ENCODE measurements around the gene CX3CR1. TPM values are rescaled to one million over a fixed set of nuclear protein-coding genes. Genes with fewer than 3 reads are reported as not detected.
A peak's percentile ranks its signal among the peaks of the same experiment; 100 is the strongest.

CX3CR1 gene
- total and polyA plus RNA-seq, 5 donors from 2014 or later: 1.0 to 2.2 (median 1.6) TPM

GRCh38 chr3:39220407-39221140, 59.3 kb downstream of the CX3CR1 start:
- Mint-ChIP-seq H3K4me3 (no peak overlapping the region), H3K4me1 (peaks cover 0 to 5% (median 3%) of the 10 kb centered on the region in 4 donors), H3K27ac (no peak overlapping the region), H3K36me3 (no peaks in the 10 kb centered on the region), H3K27me3 (peaks cover 6% of the 10 kb centered on the region), H3K9me3 (peaks cover 0 to 3% (median 0%) of the 10 kb centered on the region in 7 donors)
- Histone ChIP-seq H3K27me3 (ENCODE audit: control insufficient read depth, insufficient read depth, low read length) (peaks cover 2% of the 10 kb centered on the region), H3K36me3 (ENCODE audit: control insufficient read depth, insufficient read depth, low read length) (no peaks in the 10 kb centered on the region), H3K9me3 (ENCODE audit: control insufficient read depth in 2 of 2, low read length in 2 of 2) (no peaks in the 10 kb centered on the region), H3K4me3 (ENCODE audit: low read depth, low read length) (no peak overlapping the region), H3K27ac (ENCODE audit: insufficient read depth, low read length, poor library complexity, severe bottlenecking) (no peak overlapping the region), H3K4me1 (ENCODE audit: control insufficient read depth, insufficient read depth, low read length, poor library complexity, severe bottlenecking) (no peaks in the 10 kb centered on the region)
- DNase-seq (peak in 1 of 3 donors; percentile 51), ATAC-seq (ENCODE audit: low read depth in 2 of 2) (no peak)

- H3K4me1 Mint-ChIP-seq: peaks cover 0 to 5% (median 3%) of the 10 kb centered on the region in 4 donors
- no peaks in the 10 kb centered on the region for H3K9me3 ChIP-seq (ENCODE audit: control insufficient read depth in 2 of 2, low read length in 2 of 2)
- H3K27ac ChIP-seq (ENCODE audit: insufficient read depth, low read length, poor library complexity, severe bottlenecking): no peak overlapping the region
- ATAC-seq (ENCODE audit: low read depth in 2 of 2): no peak
- H3K27me3 ChIP-seq (ENCODE audit: control insufficient read depth, insufficient read depth, low read length): peaks cover 2% of the 10 kb centered on the region
- peaks cover 0 to 3% (median 0%) of the 10 kb centered on the region in 7 donors for H3K9me3 Mint-ChIP-seq
- DNase-seq: no peak
- H3K27me3 Mint-ChIP-seq: no peaks in the 10 kb centered on the region
- no peaks in the 10 kb centered on the region for H3K36me3 Mint-ChIP-seq
- H3K4me3 ChIP-seq (ENCODE audit: low read depth, low read length): no peak overlapping the region
- H3K4me1 ChIP-seq (ENCODE audit: control insufficient read depth, insufficient read depth, low read length, poor library complexity, severe bottlenecking): no peaks in the 10 kb centered on the region
- H3K36me3 ChIP-seq (ENCODE audit: control insufficient read depth, insufficient read depth, low read length): no peaks in the 10 kb centered on the region
- peak overlapping the region in 1 of 3 donors; percentile 64 for H3K27ac Mint-ChIP-seq
- H3K4me3 Mint-ChIP-seq: no peak overlapping the region
Observed at GRCh38 chr3:39219702-39220101, 60.1 kb downstream of the CX3CR1 start.

GRCh38 chr3:39216176-39216790, 63.6 kb downstream of the CX3CR1 start:
- H3K27ac Mint-ChIP-seq: no peak overlapping the region
- peak overlapping the region in 2 of 4 donors; percentile 11 to 85 for H3K4me3 Mint-ChIP-seq
- H3K9me3 Mint-ChIP-seq: peaks cover 0 to 3% (median 0%) of the 10 kb centered on the region in 7 donors
- Histone ChIP-seq H3K27ac (ENCODE audit: insufficient read depth, low read length, poor library complexity, severe bottlenecking) (no peak overlapping the region), H3K4me3 (ENCODE audit: low read depth, low read length) (no peak overlapping the region), H3K36me3 (ENCODE audit: control insufficient read depth, insufficient read depth, low read length) (no peaks in the 10 kb centered on the region), H3K27me3 (ENCODE audit: control insufficient read depth, insufficient read depth, low read length) (peaks cover 2% of the 10 kb centered on the region), H3K9me3 (ENCODE audit: control insufficient read depth in 2 of 2, low read length in 2 of 2) (no peaks in the 10 kb centered on the region), H3K4me1 (ENCODE audit: control insufficient read depth, insufficient read depth, low read length, poor library complexity, severe bottlenecking) (no peaks in the 10 kb centered on the region)
- ATAC-seq (ENCODE audit: low read depth in 2 of 2) (peak in 1 of 2 donors; percentile 31), DNase-seq (no peak)
- peaks cover 0 to 5% (median 3%) of the 10 kb centered on the region in 4 donors for H3K4me1 Mint-ChIP-seq
- H3K36me3 Mint-ChIP-seq: no peaks in the 10 kb centered on the region
- no peaks in the 10 kb centered on the region for H3K27me3 Mint-ChIP-seq

- H3K27me3 Mint-ChIP-seq: no peaks in the 10 kb centered on the region
- peaks cover 3 to 16% (median 8%) of the 10 kb centered on the region in 4 donors for H3K4me1 Mint-ChIP-seq
- H3K9me3 Mint-ChIP-seq: peaks cover 0 to 3% (median 0%) of the 10 kb centered on the region in 7 donors
- H3K4me3 ChIP-seq (ENCODE audit: low read depth, low read length): no peak overlapping the region
- H3K9me3 ChIP-seq (ENCODE audit: control insufficient read depth in 2 of 2, low read length in 2 of 2): no peaks in the 10 kb centered on the region
- H3K4me1 ChIP-seq (ENCODE audit: control insufficient read depth, insufficient read depth, low read length, poor library complexity, severe bottlenecking): peaks cover 7% of the 10 kb centered on the region
- no peaks in the 10 kb centered on the region for H3K36me3 ChIP-seq (ENCODE audit: control insufficient read depth, insufficient read depth, low read length)
- H3K4me3 Mint-ChIP-seq: no peak overlapping the region
- no peaks in the 10 kb centered on the region for H3K27me3 ChIP-seq (ENCODE audit: control insufficient read depth, insufficient read depth, low read length)
- no peak overlapping the region for H3K27ac ChIP-seq (ENCODE audit: insufficient read depth, low read length, poor library complexity, severe bottlenecking)
- no peaks in the 10 kb centered on the region for H3K36me3 Mint-ChIP-seq
- DNase-seq (no peak), ATAC-seq (ENCODE audit: low read depth in 2 of 2) (no peak)
- no peak overlapping the region for H3K27ac Mint-ChIP-seq
Observed at GRCh38 chr3:39213613-39214012, 66.2 kb downstream of the CX3CR1 start.

Other genes starting within 250 kb of the CX3CR1 start
- not detected for gene SCN11A, start 228.1 kb downstream of the CX3CR1 start, total RNA-seq
- under 1 TPM in 1 of 4 donors, not detected in 3; 0.13 TPM for gene SCN11A, start 228.1 kb downstream of the CX3CR1 start, polyA plus RNA-seq
- gene WDR48, start 228.0 kb downstream of the CX3CR1 start, total RNA-seq: 104 TPM
- gene WDR48, start 228.0 kb downstream of the CX3CR1 start, polyA plus RNA-seq: 10 to 100 TPM; 46.7 to 70.6 (median 49.9) TPM
- gene GORASP1, start 172.4 kb downstream of the CX3CR1 start, total RNA-seq: 34.0 TPM
- gene GORASP1, start 172.4 kb downstream of the CX3CR1 start, polyA plus RNA-seq: 10 to 100 TPM; 18.5 to 29.7 (median 20.5) TPM
- 4.1 TPM for gene TTC21A, start 172.4 kb downstream of the CX3CR1 start, total RNA-seq
- gene TTC21A, start 172.4 kb downstream of the CX3CR1 start, polyA plus RNA-seq: 1 to 10 TPM in 2 of 4 donors, under 1 TPM in 2; 0.41 to 2.7 (median 1.0) TPM
- gene CSRNP1, start 126.4 kb downstream of the CX3CR1 start, total RNA-seq: 300 TPM
- 10 to 100 TPM; 12.5 to 24.1 (median 14.7) TPM for gene CSRNP1, start 126.4 kb downstream of the CX3CR1 start, polyA plus RNA-seq
- not detected for gene XIRP1, start 87.4 kb downstream of the CX3CR1 start, total RNA-seq
- not detected for gene XIRP1, start 87.4 kb downstream of the CX3CR1 start, polyA plus RNA-seq
- gene CCR8, start 49.7 kb upstream of the CX3CR1 start, total RNA-seq: 87.2 TPM
- 10 to 100 TPM; 33.6 to 61.6 (median 52.1) TPM for gene CCR8, start 49.7 kb upstream of the CX3CR1 start, polyA plus RNA-seq
- gene SLC25A38, start 103.3 kb upstream of the CX3CR1 start, total RNA-seq: 52.2 TPM
- gene SLC25A38, start 103.3 kb upstream of the CX3CR1 start, polyA plus RNA-seq: 10 to 100 TPM; 60.9 to 70.1 (median 65.4) TPM
- gene RPSA, start 126.7 kb upstream of the CX3CR1 start, total RNA-seq: 1,171 TPM
- 1,000 to 10,000 TPM in 2 of 4 donors, 100 to 1,000 TPM in 2; 939 to 1,327 (median 1,114) TPM for gene RPSA, start 126.7 kb upstream of the CX3CR1 start, polyA plus RNA-seq
- gene MOBP, start 187.6 kb upstream of the CX3CR1 start, total RNA-seq: not detected
- not detected for gene MOBP, start 187.6 kb upstream of the CX3CR1 start, polyA plus RNA-seq

All from CD4-positive, CD25-positive, alpha-beta regulatory T cell (primary cell).